Measurements from ENCODE around the gene RGS18.
A peak's percentile ranks its signal among the peaks of the same experiment; 100 is the strongest.
"Not testable (repeated sequence)": the region's sequence is repeated elsewhere in the genome, so short reads cannot be mapped to it uniquely, and the experiment has no call there.

Gene RGS18

DNA sequence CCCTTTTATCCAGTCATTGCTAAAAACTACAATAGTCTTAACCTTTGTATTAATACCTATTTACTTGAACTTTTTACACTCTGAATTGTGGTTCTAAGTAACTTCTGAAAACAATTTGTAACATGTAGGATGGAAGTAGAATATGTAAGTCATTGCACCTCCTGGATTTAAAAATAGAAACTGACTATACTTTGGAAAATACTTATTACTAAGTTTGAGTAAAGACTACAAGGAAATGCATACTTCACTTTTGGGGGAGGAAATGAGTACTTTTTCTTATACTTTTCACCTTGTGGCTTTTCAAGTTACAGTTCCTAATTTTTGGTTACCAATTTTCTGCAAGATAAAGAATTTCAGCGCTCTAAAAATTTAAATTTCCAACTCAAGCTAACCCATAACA lies 8.7 kb downstream of the RGS18 start:
- no peak for DNase-seq (ENCODE audit: low spot score)

DNA sequence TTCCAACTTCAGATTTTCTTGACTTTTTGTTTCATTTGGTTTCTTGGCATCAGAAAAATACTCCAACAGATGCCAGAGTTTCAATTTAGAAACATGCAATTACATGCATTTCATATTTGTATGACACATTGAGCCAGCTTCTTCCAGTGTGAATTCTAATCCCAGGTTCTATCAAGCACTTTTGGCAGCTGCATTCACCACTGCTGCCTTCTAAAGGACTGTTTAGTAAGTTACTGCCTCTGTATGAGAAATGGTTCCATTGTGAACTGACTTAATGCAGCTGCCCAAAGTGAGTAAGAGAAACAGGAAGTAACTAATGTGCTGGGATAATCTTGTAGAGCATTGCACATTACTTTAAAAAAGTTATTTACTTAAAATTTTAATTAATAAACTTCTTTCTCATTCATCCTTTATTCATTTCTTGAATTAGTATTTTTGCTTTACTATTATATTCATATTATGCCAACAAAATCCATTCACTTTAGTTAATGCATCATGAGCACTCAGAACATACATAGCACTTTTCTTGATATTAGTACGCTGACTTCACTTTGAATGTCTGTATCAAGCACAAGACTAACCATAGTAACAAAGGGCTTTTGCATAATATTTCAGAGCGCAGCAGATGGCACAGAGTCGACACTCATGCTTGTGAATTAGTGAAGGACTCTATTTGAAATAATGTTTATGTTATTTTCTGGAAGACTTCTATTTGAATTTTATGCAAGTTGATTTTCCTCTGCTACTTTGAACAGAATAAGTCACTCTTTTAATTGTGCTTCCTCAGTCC lies 9.8 kb downstream of the RGS18 start:
- no peak for DNase-seq (ENCODE audit: low spot score)

DNA sequence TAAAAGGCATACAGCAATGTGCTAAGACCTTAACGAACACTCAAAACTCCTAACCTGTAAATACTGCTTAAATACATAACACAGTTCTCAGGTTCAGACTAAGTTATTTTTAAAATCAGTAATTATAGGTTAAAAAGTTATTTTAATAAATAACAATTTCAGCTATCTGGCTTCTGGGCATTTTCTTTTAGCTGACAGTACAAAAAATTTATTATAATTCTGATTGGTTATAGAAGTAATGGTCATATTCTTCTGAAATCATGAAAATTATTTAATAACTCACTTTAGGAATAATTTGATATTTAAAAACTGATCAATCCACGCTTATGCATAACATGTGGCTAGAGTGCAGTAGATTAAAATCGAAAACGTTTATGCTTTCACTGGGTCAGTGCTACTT lies 10.7 kb downstream of the RGS18 start:
- DNase-seq (ENCODE audit: low spot score): no peak

DNA sequence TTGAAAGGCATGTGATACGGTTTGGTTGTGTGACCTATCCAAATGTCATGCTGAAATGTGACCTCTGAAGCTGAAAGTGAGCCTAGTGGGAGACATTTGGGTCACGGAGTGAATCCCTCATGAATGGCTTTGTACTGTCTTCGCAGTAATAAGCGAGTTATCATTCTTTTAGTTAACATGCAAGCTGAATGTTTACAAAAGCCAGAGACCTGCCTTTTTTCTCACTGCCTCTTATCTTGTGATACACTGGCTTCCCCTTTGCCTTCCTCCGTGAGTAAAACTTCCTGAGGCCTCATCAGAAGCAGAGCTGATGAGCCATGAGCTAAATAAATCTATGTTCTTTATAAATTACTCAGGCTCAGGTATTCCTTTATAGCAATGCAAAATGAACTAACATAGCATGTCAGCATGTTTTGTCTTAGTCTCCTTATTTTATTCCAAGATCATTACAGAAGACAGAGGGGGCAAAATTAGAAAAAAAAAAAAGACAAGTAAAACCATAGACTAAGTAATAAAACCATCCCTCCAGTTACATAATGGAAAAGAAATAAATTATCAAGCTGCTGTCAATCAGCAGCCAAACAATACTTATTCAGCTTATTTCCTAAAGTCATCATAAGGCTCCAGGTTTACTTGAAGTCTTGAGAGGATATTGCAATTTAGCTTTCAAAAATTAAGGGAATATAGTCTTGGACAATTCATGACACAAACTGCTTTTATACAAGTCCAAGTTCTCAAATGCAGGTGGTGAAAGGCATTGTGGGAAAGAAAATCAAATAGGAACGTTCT lies 12.1 kb downstream of the RGS18 start:
- peak; percentile 1 for DNase-seq (ENCODE audit: low spot score)

DNA sequence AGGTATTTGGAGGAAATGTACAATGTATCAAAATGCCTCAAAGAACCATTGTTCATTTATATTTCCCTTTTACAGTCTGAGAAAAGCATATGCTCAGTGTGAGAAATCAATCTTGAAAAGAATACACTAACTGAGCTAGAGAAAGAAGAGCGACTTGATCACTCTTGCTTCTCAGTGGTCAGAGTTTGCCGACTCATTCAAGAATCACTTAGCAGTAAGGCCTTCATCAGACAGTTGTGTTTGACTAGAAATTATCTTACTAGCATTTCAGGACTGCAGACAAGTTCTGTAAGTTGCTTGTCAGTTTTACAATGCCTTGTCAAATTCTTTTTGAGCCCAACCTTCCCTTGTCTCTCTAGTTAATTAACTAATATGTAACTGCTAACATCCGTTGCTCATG lies 12.9 kb downstream of the RGS18 start:
- DNase-seq (ENCODE audit: low spot score): no peak

DNA sequence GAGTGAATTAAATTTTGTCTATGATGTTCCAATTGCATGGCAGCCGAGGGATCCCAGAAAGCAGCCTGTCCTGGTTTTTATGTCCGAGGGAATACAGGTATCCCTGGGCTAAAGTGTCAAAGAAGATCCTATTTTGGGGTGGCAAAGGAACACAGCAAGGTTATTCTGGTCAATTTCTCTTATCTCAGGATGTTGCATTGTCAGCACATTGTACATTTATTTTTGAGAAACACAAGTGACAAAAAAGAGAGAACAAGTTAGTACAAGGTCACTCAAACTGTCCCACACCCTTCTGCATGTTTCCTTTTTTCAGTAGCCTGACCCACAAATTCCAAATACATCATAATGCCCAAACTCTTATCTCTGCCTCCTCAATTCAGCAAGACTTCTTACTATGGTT lies 17.7 kb downstream of the RGS18 start:
- DNase-seq (ENCODE audit: low spot score): no peak

DNA sequence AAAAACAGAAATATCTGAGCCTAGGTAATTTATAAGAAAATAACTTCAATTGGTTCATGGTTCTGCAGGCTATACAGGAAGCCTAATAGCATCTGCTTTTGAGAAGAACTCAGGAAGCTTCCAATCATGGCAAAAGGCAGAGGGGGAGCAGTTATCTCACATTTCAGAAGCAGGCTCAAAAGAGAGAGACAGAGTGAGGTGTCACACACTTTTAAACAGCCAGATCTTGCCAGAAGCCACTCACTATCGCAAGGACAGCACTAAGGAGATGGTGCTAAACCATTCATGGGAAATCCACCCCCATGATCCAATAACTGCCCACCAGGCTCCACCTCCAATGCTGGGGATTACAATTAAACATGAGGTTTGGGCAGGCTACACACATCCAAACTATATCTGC lies 25.5 kb downstream of the RGS18 start:
- DNase-seq (ENCODE audit: low spot score): no peak

DNA sequence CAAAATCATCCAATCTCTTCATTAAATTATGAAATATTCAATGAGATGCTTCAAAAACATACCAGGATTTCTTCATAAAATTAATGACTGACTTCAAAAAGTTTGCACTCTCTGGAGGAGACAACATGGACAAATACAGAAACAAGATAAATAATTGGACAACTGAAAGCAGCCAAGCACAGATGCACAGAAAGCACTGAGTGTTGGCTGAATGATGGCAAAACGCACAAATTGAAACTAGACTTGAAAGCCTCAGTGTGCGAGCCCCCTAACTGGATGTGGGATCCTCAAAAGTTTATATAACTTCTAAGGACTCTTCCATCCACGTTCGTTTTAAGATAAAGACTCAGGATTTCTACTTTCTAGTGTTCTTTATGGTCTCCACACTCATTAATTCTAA lies 27.9 kb downstream of the RGS18 start:
- DNase-seq (ENCODE audit: low spot score): no peak

DNA sequence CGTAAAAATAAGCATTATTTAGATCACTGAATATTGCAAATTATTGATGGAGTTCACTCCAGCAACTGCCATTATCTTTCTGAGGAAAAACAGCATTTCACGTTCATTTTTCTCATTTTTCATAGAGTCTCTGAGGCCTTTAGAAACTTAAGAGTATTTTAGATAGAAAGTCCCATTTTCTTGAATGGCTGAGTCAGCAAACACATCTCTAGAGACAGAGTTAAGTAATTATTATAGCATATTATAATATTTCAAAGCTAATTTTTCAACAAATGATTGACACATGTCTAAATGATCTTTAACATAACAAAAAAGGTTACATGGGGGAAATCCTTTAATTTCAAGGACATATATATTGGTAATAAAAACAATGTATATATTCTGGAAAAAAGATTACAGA lies 31.8 kb downstream of the RGS18 start:
- no peak for DNase-seq (ENCODE audit: low spot score)

DNA sequence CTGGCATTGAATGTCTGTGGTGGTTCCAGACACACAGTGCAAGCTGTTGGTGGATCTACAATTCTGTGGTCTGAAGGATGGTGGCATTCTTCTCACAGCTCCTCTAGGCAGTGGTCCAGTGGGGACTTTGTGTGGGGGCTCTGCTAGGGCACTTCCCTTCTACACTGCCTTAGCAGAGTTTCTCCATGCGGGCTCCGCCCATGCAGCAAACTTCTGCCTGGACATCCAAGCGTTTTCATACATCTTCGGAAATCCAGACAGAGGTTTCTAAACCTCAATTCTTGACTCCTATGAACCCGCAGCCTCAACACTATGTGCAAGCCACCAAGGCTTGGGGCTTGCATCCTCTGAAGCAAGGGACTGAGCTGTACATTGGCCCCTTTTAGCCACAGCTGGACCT lies 43.0 kb downstream of the RGS18 start:
- no peak for DNase-seq (ENCODE audit: low spot score)

DNA sequence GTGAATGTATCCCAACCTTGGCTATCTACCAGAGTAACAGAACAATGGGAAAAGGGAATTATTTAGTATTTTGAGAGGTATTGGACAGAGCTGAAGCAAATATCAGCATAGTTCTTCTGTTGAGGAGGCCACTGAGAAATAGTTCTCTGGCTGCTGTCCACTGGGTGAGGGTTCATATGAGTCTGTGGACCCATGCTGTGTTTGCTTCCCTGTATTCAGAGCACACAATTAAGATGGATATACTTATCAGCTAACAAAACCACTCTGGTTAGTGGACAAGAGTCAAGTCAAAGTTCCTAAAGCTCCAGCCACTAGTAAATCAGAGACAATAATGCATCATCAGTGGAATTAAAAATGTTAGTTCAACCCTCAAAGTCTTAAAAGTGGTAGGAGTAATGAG lies 66.1 kb downstream of the RGS18 start:
- DNase-seq (ENCODE audit: low spot score): no peak

DNA sequence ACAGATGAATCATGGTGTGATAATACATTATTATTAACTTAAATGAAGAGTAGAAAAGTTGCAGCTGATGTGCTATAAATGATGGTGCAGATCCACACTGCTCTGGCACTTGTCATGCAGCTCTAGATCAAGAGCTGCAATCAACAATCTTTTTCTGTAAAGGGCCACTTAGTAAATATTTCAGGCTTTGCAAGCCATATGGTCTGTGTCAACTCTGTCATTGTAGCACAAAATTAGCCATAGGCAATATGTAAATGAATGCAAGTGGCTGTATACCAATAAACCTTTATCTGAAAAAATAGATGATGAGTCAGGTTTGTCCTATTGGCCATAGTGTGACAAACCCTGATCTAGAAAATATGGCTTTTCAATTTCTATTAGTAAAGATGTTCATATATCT lies 66.6 kb downstream of the RGS18 start:
- DNase-seq (ENCODE audit: low spot score): no peak

DNA sequence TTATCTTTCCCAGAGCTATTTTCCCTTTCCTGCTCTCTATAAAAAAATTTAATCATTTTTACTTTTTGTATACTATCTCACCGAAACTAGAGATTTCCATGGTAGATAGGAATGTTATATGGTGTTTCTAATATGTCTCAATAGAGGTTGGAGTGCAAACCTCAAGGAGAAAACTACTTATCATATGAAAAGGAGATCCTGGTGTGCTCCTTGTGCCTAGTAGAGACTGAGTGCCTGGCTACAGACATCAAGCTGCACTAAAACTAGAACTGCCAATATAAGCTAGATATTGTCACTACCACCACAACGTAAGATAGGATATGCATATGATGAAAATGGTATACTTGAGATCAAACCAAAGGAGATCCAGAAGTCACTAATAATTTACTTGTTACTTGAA lies 67.0 kb downstream of the RGS18 start:
- DNase-seq (ENCODE audit: low spot score): no peak

DNA sequence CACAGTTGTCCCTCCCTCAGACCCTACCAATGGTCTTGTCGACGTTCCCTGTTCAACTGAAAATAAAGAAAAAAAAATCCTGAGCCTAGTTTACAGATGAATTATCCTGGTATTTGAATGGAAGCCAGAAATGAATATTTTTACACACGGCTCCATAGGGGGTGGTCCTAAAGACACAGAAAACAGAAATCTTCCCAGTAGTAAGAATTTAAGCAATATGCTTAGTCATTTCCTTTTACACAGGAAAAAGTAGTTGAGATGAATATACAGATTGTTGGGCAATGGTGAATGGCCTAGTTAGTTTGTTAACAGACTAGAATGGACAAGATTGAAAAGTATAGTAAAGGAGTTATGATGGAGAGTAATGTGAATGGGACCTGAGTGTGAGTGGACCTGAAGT lies 67.4 kb downstream of the RGS18 start:
- no peak for DNase-seq (ENCODE audit: low spot score)

DNA sequence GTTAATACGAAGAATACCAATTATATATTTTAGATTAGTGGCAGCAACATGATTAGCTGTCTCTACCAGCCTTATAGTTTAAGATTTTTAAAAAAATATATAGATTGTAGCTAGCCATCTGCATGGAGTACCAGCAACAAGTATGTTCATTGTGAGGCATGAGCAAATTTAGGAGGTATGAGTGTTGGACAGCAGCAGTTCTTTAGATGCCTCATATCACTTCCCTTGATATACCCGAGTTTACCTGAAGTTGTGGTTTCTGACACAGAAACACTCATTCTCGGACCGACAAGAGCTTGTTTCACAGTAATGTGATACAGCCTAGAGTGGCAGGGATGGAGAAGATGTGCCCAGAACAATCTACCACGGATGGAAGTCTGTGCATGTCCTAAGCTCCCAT lies 69.1 kb downstream of the RGS18 start:
- DNase-seq (ENCODE audit: low spot score): no peak

DNA sequence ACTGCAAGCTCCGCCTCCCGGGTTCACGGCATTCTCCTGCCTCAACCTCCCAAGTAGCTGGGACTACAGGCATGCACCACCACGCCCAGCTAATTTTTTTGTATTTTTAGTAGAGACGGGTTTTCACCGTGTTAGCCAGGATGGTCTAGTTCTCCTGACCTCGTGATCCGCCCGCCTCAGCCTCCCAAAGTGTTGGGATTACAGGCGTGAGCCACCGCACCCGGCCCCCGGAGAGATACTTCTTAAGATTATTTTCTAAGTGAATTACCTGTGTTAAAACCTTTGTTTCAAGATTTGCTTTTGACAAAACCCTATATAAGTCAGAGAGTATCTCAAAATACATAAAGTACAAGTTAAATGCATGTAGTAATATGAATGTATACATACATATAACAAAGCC lies 69.7 kb downstream of the RGS18 start:
- DNase-seq (ENCODE audit: low spot score): not testable (repeated sequence)

DNA sequence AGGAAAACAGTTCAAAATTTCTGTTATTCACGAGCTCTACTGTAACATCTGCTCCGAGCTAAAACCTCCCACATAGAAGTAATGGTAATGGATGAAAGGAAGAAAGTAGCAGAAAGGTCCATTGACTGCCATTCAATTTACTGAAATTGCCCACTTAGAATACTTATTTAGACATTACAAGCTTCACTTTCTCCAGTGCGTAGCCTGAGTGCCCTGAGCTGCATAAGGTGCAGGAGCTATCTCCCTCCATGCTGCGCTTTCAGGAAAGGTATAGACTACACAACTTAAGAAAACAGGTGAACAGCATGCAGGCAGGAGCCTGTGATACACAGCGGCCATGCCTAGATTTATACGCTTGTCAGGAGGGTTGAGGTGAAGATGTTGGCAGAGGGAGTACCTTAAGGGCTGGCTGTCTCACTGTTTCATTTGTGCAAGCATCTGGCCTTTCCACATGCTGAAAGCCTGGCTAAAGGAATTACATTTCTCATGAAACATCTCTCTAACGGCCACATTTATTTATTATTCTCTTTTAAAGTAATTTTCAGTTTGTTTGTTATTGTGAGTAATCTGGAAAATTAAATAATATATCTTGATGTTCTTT lies 74.7 kb downstream of the RGS18 start:
- DNase-seq (ENCODE audit: low spot score): no peak

DNA sequence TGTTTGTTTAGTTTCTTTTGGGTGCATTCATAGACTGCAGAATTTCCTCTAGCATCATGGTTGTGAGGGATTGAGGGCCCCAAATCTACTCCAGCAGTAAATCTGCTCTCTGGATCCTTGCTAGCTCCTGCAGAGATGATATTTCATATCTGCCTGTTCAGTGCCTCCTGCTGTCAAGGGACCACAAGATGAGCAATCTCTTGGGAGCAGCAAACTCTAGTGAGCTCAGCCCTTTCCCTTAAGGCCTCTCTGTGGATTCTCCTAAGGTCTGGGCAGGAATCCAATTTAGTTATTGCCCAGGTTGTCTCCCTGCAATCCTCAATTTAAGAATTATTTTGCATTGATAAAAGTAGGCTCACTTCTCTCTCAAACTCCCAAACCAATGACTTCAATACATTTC lies 76.9 kb downstream of the RGS18 start:
- no peak for DNase-seq (ENCODE audit: low spot score)
